Measurements from ENCODE around the gene SAMD4A. TPM values are rescaled to one million over a fixed set of nuclear protein-coding genes. Genes with fewer than 3 reads are reported as not detected.

SAMD4A gene
- polyA plus RNA-seq, 2 of the 4 experiments (the other 2 are of a cell fraction), result 3.9 to 5.4 TPM

GRCh38 chr14:54761835-54762234, 194.9 kb downstream of the SAMD4A start (continued):
- TF ChIP-seq ELK1 (IDR thresholded peaks at IDR 0.05; ENCODE audit: low read depth, low read length), result no peak
- no peak for TF ChIP-seq ZNF302 (CRISPR knock-in tag; IDR thresholded peaks at IDR 0.05)
- no peak for TF ChIP-seq RARB (CRISPR knock-in tag; IDR thresholded peaks at IDR 0.05)
- TF ChIP-seq HEYL (CRISPR knock-in tag; IDR thresholded peaks at IDR 0.05), result no peak
- no peak for TF ChIP-seq CHD2 (IDR thresholded peaks at IDR 0.05; ENCODE audit: low read length, partially characterized antibody)
- no peak for TF ChIP-seq EHF (CRISPR knock-in tag; IDR thresholded peaks at IDR 0.05)
- no peak for TF ChIP-seq MYC (IDR thresholded peaks at IDR 0.05; ENCODE audit: borderline replicate concordance, low read length)

GRCh38 chr14:54762296-54762695, 195.4 kb downstream of the SAMD4A start:
- 94% methylated on average over 5 of the region's 5 CpGs for WGBS (ENCODE audit: missing lambda C conversion rate)
- Histone ChIP-seq H3K27ac (no peak overlapping the region), H3K9me3 (no peaks in the 10 kb centered on the region), H3K4me2 (no peak overlapping the region), H3K4me3 (no peak overlapping the region), H3K4me1 (no peaks in the 10 kb centered on the region)
- ATAC-seq (no peak), DNase-seq (ENCODE audit: low read depth in 1 of 2, low spot score in 1 of 2) (no peak), FAIRE-seq (no peak)
- no peak for TF ChIP-seq ZSCAN20 (CRISPR knock-in tag; IDR thresholded peaks at IDR 0.05)
- TF ChIP-seq ZC3H11A (IDR thresholded peaks at IDR 0.05), result no peak
- no peak for TF ChIP-seq EP300 (IDR thresholded peaks at IDR 0.05)
- no peak for TF ChIP-seq RFX5 (IDR thresholded peaks at IDR 0.05)
- no peak for TF ChIP-seq ZNF302 (CRISPR knock-in tag; IDR thresholded peaks at IDR 0.05)
- TF ChIP-seq HOXA7 (CRISPR knock-in tag; IDR thresholded peaks at IDR 0.05), result no peak
- no peak for TF ChIP-seq PBX3 (IDR thresholded peaks at IDR 0.05)
- no peak for TF ChIP-seq USF2 (IDR thresholded peaks at IDR 0.05)
- TF ChIP-seq NFE2L2 (conservative IDR thresholded peaks at IDR 0.05; ENCODE audit: low read length), result no peak
- TF ChIP-seq JUN (IDR thresholded peaks at IDR 0.05), result no peak
- ChIA-PET POLR2A (no interaction called here), CTCF (interaction anchor here (0.6 to 4.4 kb wide), 2 partner anchors 11 to 230 kb away, joined by 4 to 32 read pairs; no protein-coding TSS in a partner anchor)

GRCh38 chr14:54763761-54764160, 196.8 kb downstream of the SAMD4A start:
- Histone ChIP-seq H3K27ac (no peak overlapping the region), H3K4me3 (no peak overlapping the region), H3K9me3 (no peaks in the 10 kb centered on the region), H3K4me2 (no peak overlapping the region), H3K4me1 (no peaks in the 10 kb centered on the region)
- TF ChIP-seq POLR2A (IDR thresholded peaks at IDR 0.05; ENCODE audit: low read length), result no peak
- no peak for TF ChIP-seq ELK1 (IDR thresholded peaks at IDR 0.05; ENCODE audit: low read depth, low read length)
- no peak for TF ChIP-seq ZNF302 (CRISPR knock-in tag; IDR thresholded peaks at IDR 0.05)
- TF ChIP-seq EP300 (IDR thresholded peaks at IDR 0.05), result no peak
- TF ChIP-seq RAD21 (conservative IDR thresholded peaks at IDR 0.05 in 1 of 2, IDR thresholded peaks at IDR 0.05 in 1 of 2), result no peak
- TF ChIP-seq ZSCAN20 (CRISPR knock-in tag; IDR thresholded peaks at IDR 0.05), result no peak
- TF ChIP-seq EHMT2 (IDR thresholded peaks at IDR 0.05; ENCODE audit: low read depth), result no peak
- no peak for TF ChIP-seq FOXS1 (CRISPR knock-in tag; IDR thresholded peaks at IDR 0.05)
- no peak for TF ChIP-seq CHD2 (IDR thresholded peaks at IDR 0.05; ENCODE audit: low read length, partially characterized antibody)
- ATAC-seq, result no peak
- no peak for FAIRE-seq
- CTCF ChIA-PET, result interaction anchor here (0.9 to 4.4 kb wide), 5 partner anchors 9 to 200 kb away, joined by 3 to 32 read pairs (median 5); no protein-coding TSS in a partner anchor
- DNase-seq (ENCODE audit: low read depth in 1 of 2, low spot score in 1 of 2), result no peak
- POLR2A ChIA-PET, result no interaction called here
- WGBS (ENCODE audit: missing lambda C conversion rate), result 94% methylated on average over 12 of the region's 12 CpGs

All from A549 (cell line).